GM19043 (cell line): ENCODE results near the gene LMTK3.

ENCODE experiments used
- ATAC-seq: cut with Tn5 transposase; IDR thresholded peaks from one replicate; pipeline ENCODE4 v1.9.1; 2021; ENCODE audit warnings: low read depth; ENCODE audit not compliant: unreplicated experiment

LMTK3 gene

GRCh38 chr19:48454150-48454730, 57.4 kb downstream of the LMTK3 start:
- ATAC-seq, result no peak

- ATAC-seq, result no peak
Measured at GRCh38 chr19:48452289-48453190, 59.1 kb downstream of the LMTK3 start.

DNA sequence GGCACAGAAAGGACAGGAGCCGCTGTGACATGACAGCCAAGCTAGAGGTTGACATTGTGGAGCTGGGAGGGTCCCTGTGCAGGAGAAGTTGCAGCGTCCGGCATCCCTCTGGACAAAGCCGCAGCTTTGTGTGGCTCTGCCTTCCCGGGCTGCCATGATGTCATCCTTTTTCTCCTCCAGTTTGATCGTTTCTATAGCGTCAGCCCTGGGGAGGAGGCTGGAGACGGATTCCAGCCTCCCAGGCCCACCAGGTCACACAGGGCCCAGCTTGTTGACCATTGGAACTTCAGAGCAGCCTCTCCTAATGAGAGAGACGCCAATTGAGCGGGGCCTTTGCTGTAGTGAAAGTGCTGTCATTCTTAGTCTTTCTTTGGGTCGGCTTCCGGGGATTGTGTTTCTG, 60.0 kb downstream of the LMTK3 start:
- ATAC-seq, result no peak

GRCh38 chr19:48450863-48451262, 60.8 kb downstream of the LMTK3 start:
- no peak for ATAC-seq

DNA sequence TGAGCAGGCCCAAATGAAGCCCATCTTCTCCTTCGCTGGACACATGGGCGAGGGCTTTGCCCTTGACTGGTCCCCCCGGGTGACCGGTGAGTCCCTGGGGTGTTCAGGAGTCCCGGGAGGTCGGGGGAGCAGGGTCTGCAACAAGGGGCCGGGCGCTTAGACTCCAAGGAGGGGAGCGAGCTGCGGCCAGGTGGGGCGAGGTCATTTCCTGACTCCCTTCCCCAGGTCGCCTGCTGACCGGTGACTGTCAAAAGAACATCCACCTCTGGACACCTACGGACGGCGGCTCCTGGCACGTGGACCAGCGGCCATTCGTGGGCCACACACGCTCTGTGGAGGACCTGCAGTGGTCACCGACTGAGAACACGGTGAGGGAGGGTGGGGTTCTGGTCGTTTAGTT, 61.2 kb downstream of the LMTK3 start:
- ATAC-seq, result no peak

- ATAC-seq, result no peak
Measured at GRCh38 chr19:48448563-48448962, 63.1 kb downstream of the LMTK3 start.

GRCh38 chr19:48446579-48446978, 65.1 kb downstream of the LMTK3 start:
- ATAC-seq, result no peak

DNA sequence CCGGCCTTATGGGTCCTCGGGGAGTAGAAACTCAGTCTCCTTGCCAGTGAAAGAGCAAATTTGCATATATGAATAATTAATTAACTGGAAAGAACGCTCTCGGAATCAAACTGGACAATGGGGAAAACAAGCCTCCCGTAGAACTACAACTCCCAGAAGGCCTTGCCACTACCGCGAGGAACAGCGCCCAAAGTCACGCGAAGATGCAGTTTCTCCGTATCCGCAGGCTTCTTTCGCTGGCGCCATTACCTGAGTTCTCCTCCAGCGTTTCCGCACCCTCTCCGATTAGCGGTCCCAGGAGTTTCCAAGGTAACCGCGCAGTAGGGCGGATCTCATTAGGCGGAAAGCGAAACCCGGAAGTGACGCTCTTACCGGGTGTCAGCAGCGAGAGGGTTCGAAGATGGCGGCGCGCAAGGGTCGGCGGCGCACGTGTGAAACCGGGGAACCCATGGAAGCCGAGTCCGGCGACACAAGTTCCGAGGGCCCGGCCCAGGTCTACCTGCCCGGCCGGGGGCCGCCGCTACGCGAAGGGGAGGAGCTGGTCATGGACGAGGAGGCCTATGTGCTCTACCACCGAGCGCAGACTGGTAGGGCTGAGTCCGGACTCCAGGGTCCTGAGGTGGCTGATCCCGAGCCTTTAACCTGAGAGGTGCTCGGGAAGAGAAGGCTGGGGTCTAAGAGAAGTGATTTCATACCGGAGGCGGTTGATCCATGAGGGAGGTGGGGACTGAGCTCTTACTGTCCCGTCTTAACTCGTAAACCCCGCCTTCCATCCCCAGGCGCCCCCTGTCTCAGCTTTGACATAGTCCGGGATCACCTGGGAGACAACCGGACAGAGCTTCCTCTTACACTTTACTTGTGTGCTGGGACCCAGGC, 65.8 kb downstream of the LMTK3 start, which contains the start of gene GRWD1:
GRWD1 (plus strand) TSS at position 378 of the 876 bp plus-strand sequence; CDS start at position 401, 23 bp downstream.
- peak; percentile 83 for ATAC-seq

GRCh38 chr19:48445256-48445605, 66.4 kb downstream of the LMTK3 start:
- ATAC-seq, result peak; percentile 25

DNA sequence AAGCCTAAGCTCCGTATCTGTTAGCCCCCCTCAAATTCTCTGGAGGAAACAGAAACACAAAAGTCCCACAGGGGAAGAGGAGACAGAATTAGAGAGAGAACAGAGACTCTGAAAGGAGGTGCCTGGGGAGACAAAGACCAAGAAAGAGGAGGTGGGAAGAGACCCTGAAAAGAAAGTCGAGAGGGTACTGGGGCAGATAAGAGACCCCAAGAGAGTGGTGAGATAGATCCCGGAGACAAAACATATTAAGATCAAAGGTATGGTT, 66.8 kb downstream of the LMTK3 start:
- no peak for ATAC-seq

- no peak for ATAC-seq
Measured at GRCh38 chr19:48444129-48444935, 67.3 kb downstream of the LMTK3 start.

DNA sequence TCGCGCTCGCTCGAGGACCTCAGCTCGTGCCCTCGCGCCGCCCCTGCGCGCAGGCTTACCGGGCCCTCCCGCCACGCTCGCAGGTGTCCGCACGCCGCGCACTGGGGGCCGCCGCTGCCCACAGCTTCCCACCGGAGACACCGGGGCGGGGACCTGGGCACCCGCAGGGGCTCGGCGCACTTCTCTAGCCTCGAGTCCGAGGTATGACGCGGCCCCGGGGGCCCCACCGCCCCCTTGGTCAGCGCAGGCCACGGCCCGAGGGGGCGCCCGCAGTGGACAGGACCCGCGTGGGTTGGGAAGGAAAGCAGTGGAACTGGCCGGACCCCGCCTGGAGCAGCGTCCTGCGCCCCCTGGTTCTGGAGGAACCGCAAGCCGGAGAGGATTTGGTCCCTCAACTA, 67.9 kb downstream of the LMTK3 start:
- ATAC-seq, result no peak

- no peak for ATAC-seq
Measured at GRCh38 chr19:48443256-48443655, 68.4 kb downstream of the LMTK3 start.

DNA sequence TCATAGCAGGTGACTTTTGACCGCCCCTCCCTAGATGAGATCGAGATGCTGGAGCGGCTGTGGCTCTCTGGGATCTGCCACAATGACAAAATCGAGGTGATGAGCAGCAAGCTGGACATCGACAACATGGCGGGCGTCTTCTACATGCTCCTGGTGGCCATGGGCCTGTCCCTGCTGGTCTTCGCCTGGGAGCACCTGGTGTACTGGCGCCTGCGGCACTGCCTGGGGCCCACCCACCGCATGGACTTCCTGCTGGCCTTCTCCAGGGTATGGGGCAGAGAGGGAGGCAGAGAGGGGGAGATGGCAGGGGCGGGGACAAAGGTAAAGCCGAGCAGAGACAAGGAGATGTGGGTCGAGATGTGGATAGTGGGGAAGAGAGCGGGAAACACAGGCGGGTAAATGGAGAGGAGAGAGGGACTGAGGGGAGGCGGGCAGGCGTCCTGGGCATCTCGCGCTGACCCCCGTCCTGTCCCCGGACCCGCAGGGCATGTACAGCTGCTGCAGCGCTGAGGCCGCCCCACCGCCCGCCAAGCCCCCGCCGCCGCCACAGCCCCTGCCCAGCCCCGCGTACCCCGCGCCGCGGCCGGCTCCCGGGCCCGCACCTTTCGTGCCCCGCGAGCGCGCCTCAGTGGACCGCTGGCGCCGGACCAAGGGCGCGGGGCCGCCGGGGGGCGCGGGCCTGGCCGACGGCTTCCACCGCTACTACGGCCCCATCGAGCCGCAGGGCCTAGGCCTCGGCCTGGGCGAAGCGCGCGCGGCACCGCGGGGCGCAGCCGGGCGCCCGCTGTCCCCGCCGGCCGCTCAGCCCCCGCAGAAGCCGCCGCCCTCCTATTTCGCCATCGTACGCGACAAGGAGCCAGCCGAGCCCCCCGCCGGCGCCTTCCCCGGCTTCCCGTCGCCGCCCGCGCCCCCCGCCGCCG, 69.3 kb downstream of the LMTK3 start:
- ATAC-seq, result no peak

DNA sequence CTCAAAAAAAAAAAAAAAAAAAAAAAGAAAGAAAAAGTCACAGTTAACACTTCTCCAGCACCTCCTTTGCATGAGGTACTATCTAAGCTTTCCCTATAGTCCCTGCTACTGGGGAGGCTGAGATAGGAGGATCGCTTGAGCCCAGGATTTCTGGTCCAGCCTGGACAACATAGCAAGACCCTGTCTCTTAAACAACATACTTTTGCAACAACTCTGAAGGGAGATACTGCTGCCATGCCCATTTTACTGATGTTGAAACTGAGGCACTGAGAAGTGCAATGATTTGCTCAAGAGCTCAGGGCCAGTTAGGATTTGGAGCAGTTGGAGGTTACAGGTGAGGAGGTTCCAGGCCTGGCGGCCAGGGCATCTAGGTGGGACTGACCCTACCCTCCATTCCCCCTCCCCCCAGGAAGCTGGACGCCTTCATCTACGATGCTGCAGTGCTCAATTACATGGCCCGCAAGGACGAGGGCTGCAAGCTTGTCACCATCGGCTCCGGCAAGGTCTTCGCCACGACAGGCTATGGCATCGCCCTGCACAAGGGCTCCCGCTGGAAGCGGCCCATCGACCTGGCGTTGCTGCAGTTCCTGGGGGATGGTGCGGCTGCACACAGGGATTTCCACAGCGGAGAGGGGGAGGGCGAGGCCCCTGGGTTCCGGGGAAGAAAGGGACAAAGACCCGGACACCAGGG, 70.1 kb downstream of the LMTK3 start:
- no peak for ATAC-seq

GRCh38 chr19:48436586-48436985, 75.0 kb downstream of the LMTK3 start:
- no peak for ATAC-seq
